HG03457 (cell line): ENCODE results near the gene KLHL22.
"Not testable (repeated sequence)": the region's sequence is repeated elsewhere in the genome, so short reads cannot be mapped to it uniquely, and the experiment has no call there.

ENCODE experiments used
- ATAC-seq: cut with Tn5 transposase; IDR thresholded peaks from one replicate; pipeline ENCODE4 v1.9.1; 2021; ENCODE audit warnings: moderate number of reproducible peaks; ENCODE audit not compliant: unreplicated experiment

Gene KLHL22

DNA sequence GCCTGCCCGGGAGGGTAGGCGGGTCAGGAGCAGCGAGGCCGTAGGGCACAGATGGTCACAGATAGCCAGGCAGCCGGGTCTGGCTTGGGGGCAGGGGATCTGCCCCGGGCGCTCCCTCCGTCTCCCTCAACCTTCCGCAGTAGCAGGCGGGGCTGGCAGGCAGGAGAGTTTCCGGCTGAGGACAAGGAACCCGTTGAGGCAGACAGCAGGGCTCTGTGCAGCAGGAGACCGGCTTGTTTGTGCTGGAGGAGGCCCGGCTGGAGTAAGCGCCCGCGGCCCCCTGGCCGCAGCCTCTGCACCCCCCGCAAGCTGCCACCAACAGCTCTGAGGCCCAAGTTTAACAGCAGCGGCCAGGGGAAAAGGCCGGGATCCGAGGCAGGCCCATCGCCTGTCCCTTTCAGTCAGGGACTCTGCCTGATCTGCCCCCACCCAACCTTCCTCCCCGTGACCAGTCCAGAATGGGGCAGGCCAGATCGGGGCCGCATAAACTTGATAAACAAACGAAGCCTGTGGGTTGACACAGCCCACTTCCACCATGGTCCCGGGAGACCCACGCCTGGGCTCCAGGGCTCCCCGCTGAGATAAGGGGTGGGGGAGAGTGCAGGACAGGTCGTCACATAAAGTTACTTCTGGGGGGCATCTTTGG lies 71.6 kb downstream of the KLHL22 start:
- ATAC-seq = no peak

DNA sequence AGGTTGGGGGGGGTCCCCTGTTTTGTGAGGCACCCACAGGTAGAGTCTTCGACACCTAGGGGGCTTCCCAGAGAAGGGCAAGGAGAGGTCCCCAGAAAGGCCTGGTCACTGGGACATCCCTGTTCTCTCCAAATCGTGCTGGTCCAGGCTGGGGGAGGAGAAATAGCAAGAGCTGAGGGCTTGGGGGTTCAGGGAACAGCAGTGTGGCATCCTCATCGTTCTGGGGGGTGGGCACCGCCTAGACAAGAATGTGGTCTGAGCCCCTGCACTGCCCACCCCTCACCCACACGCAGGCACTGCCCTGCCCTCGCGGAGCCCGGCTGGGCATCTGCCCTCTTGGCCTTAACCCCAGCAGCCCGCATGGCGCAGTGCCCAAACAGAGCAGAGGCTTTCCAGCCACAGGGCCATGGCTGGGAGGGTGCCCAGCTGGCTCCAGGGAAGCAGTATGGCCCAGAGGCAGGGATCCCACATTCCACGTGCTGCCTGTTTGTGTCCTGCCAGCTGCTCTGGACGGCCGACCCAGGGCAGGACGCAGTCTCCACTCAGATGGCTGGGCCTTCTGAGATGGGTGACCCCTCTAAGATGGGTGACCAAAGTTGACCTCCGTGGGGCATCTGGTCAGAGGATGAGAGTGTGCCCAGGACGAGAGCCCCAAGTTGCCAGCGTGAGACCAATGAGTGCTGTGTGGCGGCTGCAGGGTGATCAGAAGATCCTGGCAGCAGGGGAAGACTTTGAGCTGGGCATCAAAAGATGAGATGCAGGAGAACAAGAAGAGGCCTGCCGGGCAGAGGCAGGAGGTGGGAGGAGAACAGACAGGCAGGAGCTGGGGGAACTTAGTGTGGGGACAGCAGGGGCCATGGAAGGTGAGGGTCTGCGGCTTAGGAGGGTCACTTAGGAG lies 72.3 kb downstream of the KLHL22 start:
- ATAC-seq = no peak

DNA sequence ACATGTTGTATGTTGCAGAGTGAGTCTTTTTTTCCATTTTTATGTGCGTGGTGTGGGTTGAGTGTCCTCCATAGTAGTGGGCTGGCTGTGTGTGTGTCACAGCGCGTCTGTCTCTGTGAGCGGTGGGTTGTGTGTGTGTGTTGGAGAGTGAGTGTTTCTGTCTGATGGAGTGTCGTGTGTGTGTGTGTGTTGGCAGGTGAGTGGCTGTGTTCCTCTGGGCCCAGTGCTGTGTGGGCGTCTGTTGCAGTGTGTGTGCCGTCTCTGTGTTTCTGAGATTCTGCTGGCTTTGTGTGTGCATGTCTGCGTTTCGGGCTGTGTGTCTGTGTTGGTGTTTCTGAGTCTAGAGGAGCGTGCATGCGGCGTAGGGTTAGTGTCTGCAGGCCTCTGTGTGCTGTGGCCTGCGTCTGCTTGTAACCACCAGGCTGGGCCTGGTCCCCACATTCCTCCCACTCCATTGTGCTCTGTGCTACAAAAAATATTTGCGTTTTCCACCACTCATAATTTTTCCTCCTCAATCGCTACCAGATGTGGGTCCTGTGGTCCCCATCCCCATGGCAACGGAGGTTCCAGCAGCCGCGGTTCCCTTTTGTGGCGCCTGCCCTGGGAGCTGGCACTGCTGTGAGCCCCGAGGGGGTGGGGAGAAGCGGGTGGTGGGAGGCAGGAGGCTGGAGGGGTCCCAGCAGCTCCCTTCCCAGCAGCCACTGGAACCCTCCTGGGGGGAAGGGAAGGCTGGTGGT lies 73.2 kb downstream of the KLHL22 start:
- ATAC-seq = no peak

DNA sequence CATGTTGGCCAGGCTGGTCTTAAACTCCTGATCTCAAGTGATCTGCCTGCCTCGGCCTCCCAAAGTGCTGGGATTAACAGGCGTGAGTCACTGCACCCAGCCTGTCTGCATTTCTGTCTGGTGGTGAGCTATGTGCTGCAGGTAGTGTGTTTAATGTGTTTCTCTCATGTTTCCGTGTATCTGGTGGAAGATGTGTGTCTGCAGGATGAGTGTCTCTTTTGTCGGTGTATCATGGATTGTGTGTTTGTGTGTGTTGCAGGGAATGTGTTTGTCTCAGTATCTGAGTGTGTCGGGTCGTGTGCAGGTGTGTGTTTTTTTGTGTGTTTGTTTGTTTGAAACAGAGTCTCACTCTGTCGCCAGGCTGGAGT lies 74.1 kb downstream of the KLHL22 start:
- no peak for ATAC-seq

DNA sequence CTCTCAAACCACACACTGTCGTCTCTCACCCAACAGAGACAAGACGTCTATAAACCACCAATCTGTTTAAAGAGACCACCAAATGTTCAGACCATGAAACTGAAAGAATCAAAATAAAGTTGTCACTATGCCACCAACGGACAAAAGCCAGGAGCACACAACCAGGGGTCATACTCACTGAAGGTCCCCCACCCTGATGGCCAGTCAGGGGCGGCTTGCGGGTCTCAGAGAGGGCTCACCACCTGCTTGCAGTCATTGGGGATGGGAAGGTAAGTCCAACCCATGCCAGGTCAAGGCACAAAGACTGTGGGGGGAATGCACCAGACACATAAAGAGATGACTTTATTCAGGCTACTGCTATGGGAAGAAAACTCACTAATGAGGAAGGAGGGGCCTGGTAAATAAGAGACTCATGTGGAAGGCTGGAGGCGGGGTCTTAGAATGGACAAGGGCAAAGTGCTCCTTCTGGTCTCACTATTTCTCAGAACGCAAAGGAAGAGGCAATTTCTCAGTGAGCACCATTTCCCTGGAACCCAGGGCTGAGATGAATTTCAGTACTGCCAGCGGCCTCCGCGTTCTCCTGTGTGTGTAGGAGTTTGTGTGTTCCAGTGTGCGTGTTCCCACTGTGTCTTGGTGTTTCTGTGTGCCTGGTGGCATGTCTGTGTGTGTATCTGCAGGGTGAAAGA lies 75.3 kb downstream of the KLHL22 start:
- ATAC-seq = no peak

DNA sequence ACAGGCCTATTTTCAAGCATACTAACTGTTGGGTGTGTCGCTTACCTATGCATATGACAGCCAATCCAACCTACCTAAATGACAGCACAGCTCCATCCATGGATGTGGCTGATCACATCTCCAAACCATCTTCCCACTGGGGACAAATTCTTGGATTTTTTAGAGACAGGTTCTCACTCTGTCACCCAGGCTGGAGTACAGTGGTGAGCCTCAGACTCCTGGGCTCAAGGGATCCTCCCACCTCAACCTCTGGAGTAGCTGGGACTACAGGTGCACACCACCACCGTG lies 76.0 kb downstream of the KLHL22 start:
- no peak for ATAC-seq

DNA sequence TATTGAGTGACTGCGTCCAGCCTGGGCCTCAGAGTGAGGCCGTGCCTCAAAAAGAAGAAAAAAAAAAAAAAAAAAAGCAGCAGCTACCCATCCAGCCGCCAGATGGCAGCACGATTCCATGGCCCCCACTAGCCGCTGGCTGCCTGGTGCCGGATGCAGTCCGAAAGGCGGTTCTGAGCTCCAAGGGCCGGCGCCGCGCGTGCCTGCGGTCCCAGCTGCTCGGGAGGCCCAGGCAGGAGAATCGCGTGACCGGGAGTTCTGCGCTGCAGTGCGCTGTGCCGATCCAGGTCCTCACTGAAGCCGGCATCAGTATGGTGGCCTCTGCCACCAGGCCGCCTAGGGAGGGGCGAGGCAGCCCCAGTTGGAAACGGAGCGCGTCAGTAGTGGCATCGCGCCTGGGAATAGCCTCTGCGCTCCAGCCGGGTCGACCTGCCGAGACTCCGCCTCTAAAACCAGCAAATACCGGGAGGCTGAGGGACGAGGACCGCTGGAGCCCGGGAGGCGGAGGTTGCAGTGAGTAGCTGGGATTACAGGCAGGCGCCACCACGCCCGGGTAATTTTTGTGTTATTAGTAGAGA lies 77.3 kb downstream of the KLHL22 start:
- no peak for ATAC-seq

DNA sequence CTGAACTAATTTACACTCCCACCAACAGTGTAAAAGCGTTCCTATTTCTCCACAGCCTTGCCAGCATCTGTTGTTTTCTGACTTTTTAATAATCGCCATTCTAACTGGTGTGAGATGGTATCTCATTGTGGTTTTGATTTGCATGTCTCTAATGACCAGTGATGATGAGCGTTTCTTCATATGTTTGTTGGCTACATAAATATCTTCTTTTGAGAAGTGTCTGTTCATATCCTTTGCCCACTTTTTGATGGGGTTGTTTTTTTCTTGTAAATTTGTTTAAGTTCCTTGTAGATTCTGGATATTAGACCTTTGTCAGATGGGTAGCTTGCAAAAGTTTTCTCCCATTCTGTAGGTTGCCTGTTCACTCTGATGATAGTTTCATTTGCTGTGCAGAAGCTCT lies 79.9 kb downstream of the KLHL22 start:
- not testable (repeated sequence) for ATAC-seq

DNA sequence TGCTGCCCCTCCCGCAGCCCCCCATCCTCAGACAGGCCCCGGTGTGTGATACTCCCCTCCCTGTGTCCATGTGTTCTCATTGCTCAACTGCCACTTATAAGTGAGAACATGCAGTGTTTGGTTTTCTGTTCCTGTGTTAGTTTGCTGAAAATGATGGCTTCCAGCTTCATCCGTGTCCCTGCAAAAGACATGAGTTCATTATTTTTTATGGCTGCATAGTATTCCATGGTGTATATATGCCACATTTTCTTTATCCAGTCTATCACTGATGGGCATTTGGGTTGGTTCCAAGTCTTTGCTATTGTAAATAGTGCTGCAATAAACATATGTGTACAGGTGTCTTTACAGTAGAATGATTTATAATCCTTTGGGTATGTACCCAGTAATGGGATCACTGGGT lies 80.4 kb downstream of the KLHL22 start:
- ATAC-seq = not testable (repeated sequence)

DNA sequence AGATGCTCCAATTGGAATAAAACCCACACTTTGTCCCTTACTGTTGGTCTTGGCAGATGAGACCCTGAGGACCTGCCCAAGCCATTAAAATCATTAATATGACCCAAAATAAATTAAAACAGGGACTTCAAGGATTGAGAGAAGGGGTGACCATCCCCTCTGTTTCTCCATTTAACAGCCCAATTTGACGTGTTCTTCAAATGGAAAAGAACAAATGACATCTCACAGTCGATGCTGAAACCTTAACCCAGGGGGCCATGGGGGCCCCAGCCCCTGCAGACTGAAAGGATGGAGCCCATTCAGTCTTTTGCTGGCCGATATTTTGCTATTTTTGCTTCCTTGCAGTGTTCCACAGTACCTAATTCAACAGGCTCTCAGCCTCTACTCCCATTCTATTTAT lies 81.1 kb downstream of the KLHL22 start:
- no peak for ATAC-seq

DNA sequence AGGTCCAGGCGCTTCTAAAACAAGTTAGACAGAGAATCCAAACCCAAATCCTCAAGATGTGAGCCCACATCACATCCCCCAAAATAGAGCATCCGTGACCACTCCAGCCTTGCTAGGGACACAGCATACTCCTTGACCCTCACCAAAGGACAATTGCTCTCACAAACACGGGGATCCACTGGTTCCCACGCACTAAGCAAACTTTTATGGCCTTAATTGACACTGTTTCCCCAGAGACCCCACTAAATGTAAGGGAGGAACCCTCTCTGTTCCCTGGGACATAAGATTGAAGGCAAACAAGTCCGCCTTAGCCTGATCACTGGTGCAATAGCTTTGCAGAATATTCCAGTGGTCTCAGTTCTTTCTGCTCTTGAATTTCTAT lies 81.5 kb downstream of the KLHL22 start:
- ATAC-seq = no peak

DNA sequence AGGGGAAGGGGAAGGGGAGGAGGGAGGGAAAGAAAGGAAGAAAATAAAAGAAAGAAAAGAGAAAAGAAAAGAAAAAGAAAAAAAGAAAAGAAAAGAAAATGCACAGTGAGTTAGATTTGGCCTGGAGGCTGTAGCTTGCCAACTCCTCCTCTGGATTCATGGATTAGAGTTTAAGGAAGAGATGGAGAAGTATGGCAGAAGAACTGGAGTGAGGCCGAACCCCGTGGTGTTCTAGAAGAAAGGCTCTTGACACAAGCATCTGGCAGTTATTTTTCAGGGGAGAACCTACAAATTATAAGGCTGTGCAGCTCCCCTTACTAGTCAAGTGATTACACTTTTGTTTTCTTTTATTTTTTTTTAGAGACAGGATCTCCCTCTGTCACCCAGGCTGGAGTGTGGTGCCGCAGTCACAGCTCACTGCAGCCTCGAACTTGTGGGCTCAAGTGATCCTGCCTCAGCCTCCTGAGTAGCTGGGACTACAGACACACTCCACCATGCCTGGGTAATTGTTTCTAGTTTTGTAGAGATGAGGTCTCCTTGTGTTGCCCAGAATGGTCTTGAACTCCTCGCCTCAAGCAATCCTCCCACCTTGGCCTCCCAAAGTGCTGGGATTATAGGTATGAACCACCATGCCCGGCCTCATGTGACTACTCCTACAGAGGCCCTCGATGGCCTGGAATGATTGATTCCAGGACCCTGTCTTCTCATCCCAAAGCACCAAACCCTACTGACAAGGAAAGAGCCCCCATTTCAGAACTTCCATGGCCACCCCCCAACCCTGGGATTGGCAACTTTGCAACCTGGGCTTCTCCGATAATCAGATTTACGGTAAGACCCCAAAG lies 82.2 kb downstream of the KLHL22 start:
- ATAC-seq = no peak

DNA sequence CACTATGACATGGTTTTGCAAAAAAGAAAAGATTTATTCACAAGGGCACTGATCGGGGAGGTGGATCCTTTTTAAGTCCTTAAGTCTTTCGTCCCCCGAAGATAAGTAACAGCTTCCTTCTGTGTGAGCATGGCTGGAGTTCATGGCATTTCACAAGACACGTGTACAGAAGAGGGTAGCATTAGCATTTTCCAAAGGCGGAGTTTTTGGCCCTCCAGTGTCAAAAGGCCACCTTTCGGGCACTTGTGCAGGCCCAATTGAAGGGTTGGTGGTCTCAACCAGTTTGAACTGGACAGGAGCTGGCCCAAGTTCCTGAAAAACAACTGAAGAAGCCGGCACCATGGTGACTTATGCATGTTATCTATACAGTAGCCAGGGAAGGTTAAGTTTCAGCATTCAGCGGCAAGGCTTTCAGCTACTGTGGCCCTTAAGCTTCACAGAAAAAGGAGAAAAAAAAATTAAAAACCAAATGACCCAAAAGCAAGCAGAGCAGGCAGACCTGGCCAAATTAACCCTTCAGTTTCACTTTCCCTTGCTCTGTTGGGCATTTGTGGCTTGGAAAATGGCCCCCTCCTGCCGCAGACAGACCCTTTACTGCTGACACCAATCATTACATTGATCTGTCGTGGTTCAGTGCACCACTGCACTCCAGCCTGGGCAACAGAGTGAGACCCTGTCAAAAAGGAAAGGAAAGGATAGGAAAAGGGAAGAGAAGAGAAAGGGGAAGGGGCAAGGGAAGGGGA lies 83.0 kb downstream of the KLHL22 start:
- no peak for ATAC-seq

DNA sequence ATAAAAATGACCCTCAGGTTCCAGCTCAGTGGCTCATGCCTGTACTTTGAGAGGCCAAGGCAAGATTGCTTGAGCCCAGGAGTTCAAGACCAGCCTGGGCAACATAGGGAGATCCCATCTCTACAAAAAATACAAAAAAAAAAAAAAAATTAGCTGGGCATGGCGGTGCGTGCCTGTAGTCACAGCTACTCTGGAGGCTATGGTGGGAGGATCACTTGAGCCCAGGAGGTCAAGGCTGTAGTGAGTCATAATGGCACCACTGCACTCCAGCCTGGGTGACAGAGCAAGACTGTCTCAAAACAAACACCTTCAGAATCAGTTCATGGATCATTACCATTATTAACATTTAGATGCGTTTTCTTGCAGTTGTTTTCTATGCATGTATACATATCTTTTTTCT lies 86.2 kb downstream of the KLHL22 start:
- not testable (repeated sequence) for ATAC-seq

DNA sequence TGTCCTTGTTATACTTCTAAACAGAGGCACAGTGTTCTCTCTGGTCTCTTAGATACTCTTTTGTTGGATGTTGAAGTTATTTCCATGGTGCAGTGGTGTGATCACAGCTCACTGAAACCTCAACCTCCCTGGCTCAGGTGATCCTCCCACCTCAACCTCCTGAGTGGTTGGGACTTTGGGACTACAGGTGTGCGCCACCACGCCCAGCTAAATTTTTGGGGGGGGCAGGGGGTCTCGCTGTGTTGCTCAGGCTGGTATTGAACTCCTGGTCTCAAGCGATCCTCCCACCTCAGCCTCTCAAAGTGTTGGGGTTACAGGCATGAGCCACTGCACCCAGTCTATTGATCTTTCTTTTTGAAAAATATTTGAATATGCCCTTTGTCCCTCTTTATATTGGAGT lies 86.7 kb downstream of the KLHL22 start:
- ATAC-seq = no peak

DNA sequence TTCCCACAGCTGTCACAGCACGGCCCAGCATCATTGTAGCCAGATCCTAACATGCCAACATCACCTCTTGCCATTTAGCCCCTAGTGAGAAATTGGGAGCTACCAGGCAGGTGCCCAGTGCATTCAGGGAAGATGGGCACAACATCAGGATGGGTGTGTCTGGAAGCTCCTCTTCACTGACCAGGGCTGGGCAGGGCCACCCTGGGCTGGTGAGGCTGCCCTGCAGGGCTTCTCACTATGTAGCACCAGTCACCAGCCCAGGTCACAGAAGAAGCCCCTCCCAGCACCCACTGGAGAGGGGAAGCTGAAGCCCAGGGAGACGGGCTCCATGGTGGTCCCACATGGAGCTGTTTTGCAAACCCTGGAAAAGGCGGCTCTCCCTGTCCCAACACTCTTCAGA lies 87.8 kb downstream of the KLHL22 start:
- no peak for ATAC-seq

DNA sequence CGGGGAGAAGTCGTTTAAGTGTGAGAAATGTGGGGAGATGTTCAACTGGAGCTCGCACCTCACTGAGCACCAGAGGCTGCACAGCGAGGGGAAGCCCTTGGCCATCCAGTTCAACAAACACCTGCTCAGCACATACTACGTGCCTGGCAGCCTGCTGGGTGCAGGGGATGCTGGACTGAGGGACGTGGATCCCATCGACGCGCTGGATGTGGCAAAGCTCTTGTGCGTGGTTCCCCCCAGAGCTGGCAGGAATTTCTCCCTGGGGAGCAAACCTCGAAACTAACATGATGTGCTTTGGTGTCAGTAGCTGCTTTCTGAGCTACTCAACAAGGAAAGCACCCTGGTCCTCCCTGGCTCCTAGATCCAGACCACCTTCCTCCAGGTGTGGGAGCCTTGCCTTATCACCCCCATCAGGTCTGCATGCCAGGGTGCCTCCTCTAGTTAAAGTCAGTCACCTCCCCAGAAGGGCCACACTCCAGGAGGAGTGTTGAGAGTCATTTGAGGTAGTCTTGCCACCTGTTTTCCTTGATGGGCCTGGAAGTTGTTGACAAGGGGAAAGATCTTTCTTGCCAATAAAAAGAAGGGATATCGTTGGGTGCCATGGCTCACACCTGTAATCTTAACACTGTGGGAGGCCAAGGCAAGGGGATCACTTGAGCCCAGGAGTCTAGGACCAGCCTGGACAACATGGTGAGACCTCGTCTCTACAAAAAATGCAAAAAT lies 88.7 kb downstream of the KLHL22 start:
- ATAC-seq = no peak

DNA sequence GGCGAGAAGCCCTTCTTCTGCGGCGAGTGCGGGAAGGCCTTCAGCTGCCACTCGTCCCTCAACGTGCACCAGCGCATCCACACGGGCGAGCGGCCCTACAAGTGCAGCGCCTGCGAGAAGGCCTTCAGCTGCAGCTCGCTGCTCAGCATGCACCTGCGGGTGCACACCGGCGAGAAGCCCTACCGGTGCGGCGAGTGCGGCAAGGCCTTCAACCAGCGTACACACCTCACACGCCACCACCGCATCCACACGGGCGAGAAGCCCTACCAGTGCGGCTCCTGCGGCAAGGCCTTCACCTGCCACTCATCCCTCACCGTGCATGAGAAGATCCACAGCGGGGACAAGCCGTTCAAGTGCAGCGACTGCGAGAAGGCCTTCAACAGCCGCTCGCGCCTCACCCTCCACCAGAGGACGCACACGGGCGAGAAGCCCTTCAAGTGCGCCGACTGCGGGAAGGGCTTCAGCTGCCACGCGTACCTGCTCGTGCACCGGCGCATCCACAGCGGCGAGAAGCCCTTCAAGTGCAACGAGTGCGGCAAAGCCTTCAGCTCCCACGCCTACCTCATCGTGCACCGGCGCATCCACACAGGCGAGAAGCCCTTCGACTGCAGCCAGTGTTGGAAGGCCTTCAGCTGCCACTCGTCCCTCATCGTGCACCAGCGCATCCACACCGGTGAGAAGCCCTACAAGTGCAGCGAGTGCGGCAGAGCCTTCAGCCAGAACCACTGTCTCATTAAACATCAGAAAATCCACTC lies 89.5 kb downstream of the KLHL22 start:
- ATAC-seq = no peak
